ENCODE results near the gene MED13L. TPM values are rescaled to one million over a fixed set of nuclear protein-coding genes. Genes with fewer than 3 reads are reported as not detected.

The MED13L gene
- total RNA-seq, 1 experiment from 2014 or later = 80.5 TPM

GRCh38 chr12:116141110-116141832, 136.2 kb downstream of the MED13L start (continued):
- TF ChIP-seq HMGA2 (CRISPR knock-in tag; IDR thresholded peaks at IDR 0.05) (no peak), EMX1 (CRISPR knock-in tag; IDR thresholded peaks at IDR 0.05) (no peak), AFF4 (CRISPR knock-in tag; IDR thresholded peaks at IDR 0.05; ENCODE audit: borderline replicate concordance) (no peak), ZNF281 (CRISPR knock-in tag; IDR thresholded peaks at IDR 0.05) (no peak), KAT7 (CRISPR knock-in tag; IDR thresholded peaks at IDR 0.05; ENCODE audit: borderline replicate concordance) (no peak), MLX (CRISPR knock-in tag; IDR thresholded peaks at IDR 0.05) (no peak)

GRCh38 chr12:116140529-116140928, 137.0 kb downstream of the MED13L start:
- no peaks in the 10 kb centered on the region for H3K9me3 Mint-ChIP-seq
- H3K36me3 Mint-ChIP-seq = no peaks in the 10 kb centered on the region
- no peak for ATAC-seq
- peaks cover 55% of the 10 kb centered on the region for H3K4me1 Mint-ChIP-seq
- no peaks in the 10 kb centered on the region for H3K27me3 Mint-ChIP-seq (ENCODE audit: low read depth)
- peak overlapping the region; percentile 74; the same call in 1 of the 2 replicates for H3K27ac Mint-ChIP-seq
- no peak overlapping the region for H3K4me3 Mint-ChIP-seq
- no peak for DNase-seq (ENCODE audit: low spot score)
- POLR2A ChIA-PET = no interaction called here
- CTCF ChIA-PET = interaction anchor here (1.4 kb wide), 1 partner anchor 78 kb away, joined by 5 read pairs; no protein-coding TSS in a partner anchor
- no peak for TF ChIP-seq CDX4 (CRISPR knock-in tag; IDR thresholded peaks at IDR 0.05; ENCODE audit: borderline replicate concordance)
- no peak for TF ChIP-seq ZNF396 (CRISPR knock-in tag; IDR thresholded peaks at IDR 0.05; ENCODE audit: borderline replicate concordance)
- no peak for TF ChIP-seq FOXP1 (CRISPR knock-in tag; IDR thresholded peaks at IDR 0.05; ENCODE audit: borderline replicate concordance)
- TF ChIP-seq PRDM15 (CRISPR knock-in tag; IDR thresholded peaks at IDR 0.05) = no peak
- no peak for TF ChIP-seq NFYB (CRISPR knock-in tag; conservative IDR thresholded peaks at IDR 0.05; ENCODE audit: low read depth)
- no peak for TF ChIP-seq AFF4 (CRISPR knock-in tag; IDR thresholded peaks at IDR 0.05; ENCODE audit: borderline replicate concordance)
- no peak for TF ChIP-seq ZBTB21 (CRISPR knock-in tag; IDR thresholded peaks at IDR 0.05; ENCODE audit: borderline replicate concordance)
- TF ChIP-seq ERG (CRISPR knock-in tag; IDR thresholded peaks at IDR 0.05) = no peak
- TF ChIP-seq NFE2L1 (CRISPR knock-in tag; IDR thresholded peaks at IDR 0.05) = no peak
- TF ChIP-seq OVOL2 (CRISPR knock-in tag; IDR thresholded peaks at IDR 0.05; ENCODE audit: borderline replicate concordance) = no peak
- no peak for TF ChIP-seq ZNF317 (CRISPR knock-in tag; IDR thresholded peaks at IDR 0.05; ENCODE audit: borderline replicate concordance, low read depth)

Data from WTC11 (cell line).